KMS-11 (cell line): ENCODE measurements around the gene HBG1.

Experiments used
- H2AFZ ChIP-seq: fragments of 200-600 bp; sonication (generic); 2 replicates; pipeline ENCODE4 v1.6.1; 2016; ENCODE audit warnings: antibody characterized with exemption, mixed run types, low read depth
- H3K27ac ChIP-seq: fragments of 200-600 bp; sonication (generic); 2 replicates; pipeline ENCODE4 v1.6.1; 2016; ENCODE audit warnings: mild to moderate bottlenecking, mixed run types
- H3K27me3 ChIP-seq: fragments of 200-600 bp; sonication (generic); 2 replicates; pipeline ENCODE4 v1.6.1; 2017; ENCODE audit warnings: mild to moderate bottlenecking, low read depth, mixed run types, moderate library complexity; ENCODE audit not compliant: insufficient read depth
- H3K36me3 ChIP-seq: fragments of 200-600 bp; sonication (generic); 2 replicates; pipeline ENCODE4 v1.6.1; 2017; ENCODE audit warnings: mild to moderate bottlenecking, mixed run types; ENCODE audit not compliant: insufficient read depth
- H3K4me1 ChIP-seq: fragments of 200-600 bp; sonication (generic); 2 replicates; pipeline ENCODE4 v1.6.1; 2016; ENCODE audit warnings: mild to moderate bottlenecking, low read depth, mixed run types; ENCODE audit not compliant: poor library complexity, severe bottlenecking
- H3K4me2 ChIP-seq: fragments of 200-600 bp; sonication (generic); 2 replicates; pipeline ENCODE4 v1.7.0; 2016; ENCODE audit warnings: mild to moderate bottlenecking, mixed run types
- H3K4me3 ChIP-seq: fragments of 200-600 bp; sonication (generic); IDR thresholded peaks from 2 replicates; pipeline ENCODE4 v1.6.1; 2017; ENCODE audit warnings: low read depth, low read length, mixed read lengths; ENCODE audit not compliant: insufficient read depth
- H3K79me2 ChIP-seq: fragments of 200-600 bp; sonication (generic); 2 replicates; pipeline ENCODE4 v1.6.1; 2016; ENCODE audit warnings: low read depth, mixed run types; ENCODE audit not compliant: insufficient read depth
- H3K9ac ChIP-seq: fragments of 200-600 bp; sonication (generic); 2 replicates; pipeline ENCODE4 v1.6.1; 2016; ENCODE audit warnings: mild to moderate bottlenecking, mixed run types
- H4K20me1 ChIP-seq: fragments of 200-600 bp; sonication (generic); 2 replicates; pipeline ENCODE4 v1.6.1; 2016; ENCODE audit warnings: mild to moderate bottlenecking, mixed run types; ENCODE audit not compliant: insufficient read depth
- TF ChIP-seq, protein P1 (sequence below): fragments of 200-600 bp; sonication (generic); conservative IDR thresholded peaks from 2 replicates; pipeline ENCODE4 v1.6.1; 2017; ENCODE audit warnings: low read depth, mild to moderate bottlenecking, antibody characterized with exemption, low read length, moderate library complexity, mixed read lengths

The HBG1 gene

DNA sequence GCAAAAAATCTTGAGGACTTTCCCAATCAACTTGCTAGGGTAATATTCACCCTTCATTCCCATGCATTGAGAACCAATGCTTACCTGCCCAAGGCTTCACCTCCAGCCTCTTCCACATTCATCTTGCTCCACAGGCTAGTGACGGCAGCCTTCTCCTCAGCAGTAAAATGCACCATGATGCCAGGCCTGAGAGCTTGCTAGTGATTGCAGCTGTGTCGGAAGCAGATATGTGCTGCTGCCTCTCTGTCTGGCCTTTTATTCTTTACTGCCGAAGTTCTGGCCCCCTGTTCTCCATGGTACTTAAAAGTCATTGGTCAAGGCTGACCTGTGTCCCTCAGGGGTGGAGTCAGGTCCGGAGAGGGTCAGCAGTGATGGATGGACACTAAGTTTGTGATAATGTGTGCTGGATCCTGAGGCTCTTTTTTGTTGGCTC lies 20.1 kb upstream of the HBG1 start, which contains the start of gene HBE1:
TSS of gene HBE1 (minus strand) at position 231 of the 433 bp plus-strand sequence. CDS start at position 176, 55 bp downstream.
- TF ChIP-seq, protein P1, sequence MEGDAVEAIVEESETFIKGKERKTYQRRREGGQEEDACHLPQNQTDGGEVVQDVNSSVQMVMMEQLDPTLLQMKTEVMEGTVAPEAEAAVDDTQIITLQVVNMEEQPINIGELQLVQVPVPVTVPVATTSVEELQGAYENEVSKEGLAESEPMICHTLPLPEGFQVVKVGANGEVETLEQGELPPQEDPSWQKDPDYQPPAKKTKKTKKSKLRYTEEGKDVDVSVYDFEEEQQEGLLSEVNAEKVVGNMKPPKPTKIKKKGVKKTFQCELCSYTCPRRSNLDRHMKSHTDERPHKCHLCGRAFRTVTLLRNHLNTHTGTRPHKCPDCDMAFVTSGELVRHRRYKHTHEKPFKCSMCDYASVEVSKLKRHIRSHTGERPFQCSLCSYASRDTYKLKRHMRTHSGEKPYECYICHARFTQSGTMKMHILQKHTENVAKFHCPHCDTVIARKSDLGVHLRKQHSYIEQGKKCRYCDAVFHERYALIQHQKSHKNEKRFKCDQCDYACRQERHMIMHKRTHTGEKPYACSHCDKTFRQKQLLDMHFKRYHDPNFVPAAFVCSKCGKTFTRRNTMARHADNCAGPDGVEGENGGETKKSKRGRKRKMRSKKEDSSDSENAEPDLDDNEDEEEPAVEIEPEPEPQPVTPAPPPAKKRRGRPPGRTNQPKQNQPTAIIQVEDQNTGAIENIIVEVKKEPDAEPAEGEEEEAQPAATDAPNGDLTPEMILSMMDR, result no peak
- no peaks in the 10 kb centered on the region for H3K36me3 ChIP-seq

DNA sequence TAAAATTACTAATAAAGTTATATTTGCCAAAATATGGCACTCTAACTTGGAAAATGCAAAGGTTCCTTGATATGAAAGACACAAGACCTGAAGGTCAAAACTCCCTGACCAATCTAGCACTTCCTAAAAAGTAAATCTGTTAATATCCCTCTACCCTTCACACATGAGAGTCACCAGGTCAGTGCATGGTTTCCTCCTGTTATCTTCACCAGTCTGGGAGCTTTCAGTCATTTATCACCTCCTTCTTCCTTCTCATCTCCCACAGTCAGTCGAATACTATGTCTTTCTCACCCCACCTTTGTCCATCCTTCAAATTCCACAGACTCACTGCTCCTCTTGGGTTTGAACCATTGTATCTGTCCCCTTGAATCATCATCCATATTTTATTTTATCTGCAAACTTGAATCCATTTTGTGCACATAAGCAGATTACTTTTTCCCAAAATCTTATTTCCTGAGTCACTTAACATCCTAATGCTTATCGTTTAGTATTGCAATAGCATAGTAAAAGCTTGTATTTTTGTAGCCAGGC lies 17.4 kb upstream of the HBG1 start:
- no peak overlapping the region for H3K4me2 ChIP-seq
- TF ChIP-seq, protein P1, result no peak

More for the DNA sequence above, 20.1 kb upstream of the HBG1 start, which contains the start of gene HBE1:
- Histone ChIP-seq H3K4me3 (no peak within 1 kb of the TSS), H3K4me2 (no peak within 1 kb of the TSS), H4K20me1 (no peaks in the 10 kb centered on the region), H3K79me2 (no peaks in the 10 kb centered on the region), H3K27ac (no peak within 1 kb of the TSS), H3K9ac (no peak within 1 kb of the TSS), H3K4me1 (no peaks in the 10 kb centered on the region), H2AFZ (no peak within 1 kb of the TSS), H3K27me3 (no peaks in the 10 kb centered on the region)

DNA sequence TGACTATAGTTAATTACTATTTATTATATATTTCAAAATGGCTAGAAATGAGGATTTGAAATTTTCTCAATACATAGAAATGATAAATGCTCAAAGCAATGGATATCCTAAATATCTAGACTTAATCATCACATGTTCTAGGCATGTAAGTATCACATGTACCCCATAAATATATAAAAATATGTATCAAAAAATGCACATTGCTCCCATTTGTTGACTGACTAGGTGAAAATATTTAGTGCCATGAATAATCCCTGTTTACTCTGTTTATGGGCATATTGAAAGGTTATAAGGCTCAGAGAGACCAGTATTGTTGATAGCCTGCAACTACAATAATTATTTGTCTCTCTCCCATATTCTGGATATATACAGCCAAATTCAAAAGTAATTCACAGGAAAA lies 17.0 kb upstream of the HBG1 start:
- Histone ChIP-seq H3K9ac (no peak overlapping the region), H4K20me1 (no peaks in the 10 kb centered on the region), H3K4me2 (no peak overlapping the region), H2AFZ (no peak overlapping the region), H3K79me2 (no peaks in the 10 kb centered on the region), H3K4me1 (no peaks in the 10 kb centered on the region), H3K27me3 (no peaks in the 10 kb centered on the region), H3K36me3 (no peaks in the 10 kb centered on the region), H3K27ac (no peak overlapping the region), H3K4me3 (no peak overlapping the region)
- TF ChIP-seq, protein P1, result no peak

More for the DNA sequence above, 17.4 kb upstream of the HBG1 start:
- Histone ChIP-seq H3K4me3 (no peak overlapping the region), H3K36me3 (no peaks in the 10 kb centered on the region), H3K9ac (no peak overlapping the region), H3K4me1 (no peaks in the 10 kb centered on the region), H3K27ac (no peak overlapping the region), H2AFZ (no peak overlapping the region), H3K27me3 (no peaks in the 10 kb centered on the region), H3K79me2 (no peaks in the 10 kb centered on the region), H4K20me1 (no peaks in the 10 kb centered on the region)

DNA sequence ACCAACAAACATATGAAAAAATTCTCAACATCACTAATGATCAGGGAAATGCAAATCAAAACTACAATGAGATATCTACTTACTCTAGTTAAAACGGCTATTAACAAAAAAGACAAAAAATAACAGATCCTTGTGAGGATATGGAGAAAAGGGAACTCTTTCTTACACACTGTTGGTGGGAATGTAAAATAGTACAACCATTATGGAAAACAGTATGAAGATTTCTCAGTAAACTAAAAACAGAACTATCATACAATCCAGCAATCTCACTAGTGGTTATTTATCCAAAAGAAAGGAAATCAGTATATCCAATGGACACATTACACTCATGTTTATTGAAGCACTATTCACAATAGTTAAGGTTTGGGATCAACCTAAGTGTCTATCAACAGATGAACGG lies 16.2 kb upstream of the HBG1 start:
- H3K36me3 ChIP-seq, result no peaks in the 10 kb centered on the region
- no peak overlapping the region for H3K4me3 ChIP-seq
- H3K4me1 ChIP-seq, result no peaks in the 10 kb centered on the region
- TF ChIP-seq, protein P1, result no peak
- no peak overlapping the region for H2AFZ ChIP-seq
- H4K20me1 ChIP-seq, result no peaks in the 10 kb centered on the region
- H3K79me2 ChIP-seq, result no peaks in the 10 kb centered on the region
- H3K27me3 ChIP-seq, result no peaks in the 10 kb centered on the region
- H3K9ac ChIP-seq, result no peak overlapping the region
- no peak overlapping the region for H3K4me2 ChIP-seq
- H3K27ac ChIP-seq, result no peak overlapping the region
